K562 (cell line): Measurements from ENCODE around the gene ADCY1. TPM values are rescaled to one million over a fixed set of nuclear protein-coding genes. Genes with fewer than 3 reads are reported as not detected.

ENCODE experiments used
- CBX5 ChIP-seq: IDR thresholded peaks from 2 replicates; pipeline ENCODE4 v1.6.1; 2014; ENCODE audit warnings: low read depth, borderline replicate concordance
- CHD7 ChIP-seq: fragments of 200-600 bp; sonication (generic); IDR thresholded peaks from one replicate; pipeline ENCODE4 v1.6.1; 2012; ENCODE audit warnings: mild to moderate bottlenecking, low read depth, low read length, inconsistent platforms
- IFI16 ChIP-seq: fragments of 250-450 bp; sonication (Bioruptor Pico); IDR thresholded peaks from 2 replicates; pipeline ENCODE4 v2.1.2; 2022; ENCODE audit warnings: mild to moderate bottlenecking, inconsistent platforms
- SAFB ChIP-seq: fragments of 200-400 bp; formaldehyde crosslinking; IDR thresholded peaks from 2 replicates; pipeline ENCODE4 v1.6.1; 2017; ENCODE audit warnings: low read depth, low read length, borderline replicate concordance
- THAP12 ChIP-seq: fragments of 250-450 bp; sonication (Bioruptor Pico); IDR thresholded peaks from 2 replicates; pipeline ENCODE4 v1.9.0; 2021; ENCODE audit warnings: mild to moderate bottlenecking, inconsistent platforms
- ZNF224 ChIP-seq: sonication (generic); formaldehyde crosslinking; IDR thresholded peaks from 2 replicates; pipeline ENCODE4 v1.8.0; 2022; ENCODE audit warnings: mild to moderate bottlenecking, missing genetic modification reagents
- ZNF696 ChIP-seq: fragments of 250-450 bp; sonication (Bioruptor Pico); conservative IDR thresholded peaks from 2 replicates; pipeline ENCODE4 v1.4.0; 2020; ENCODE audit warnings: mild to moderate bottlenecking, moderate library complexity
- polyA plus RNA-seq, 8 experiments: library from polyadenylated mRNA; depleted of rRNA in 4 of 8; stranded (reverse) in 5 of 8; unstranded in 3 of 8; fragments of >200 nt; fragmentation: Nextera tagmentation in 2 of 8; fragmentation: Illumina TruSeq in 1 of 8; extraction: Ambion mirVana in 2 of 8; extraction: Trizol in 1 of 8; gene quantifications; 2 replicates each; pipeline versions ENCODE4 v1.2.1 to v1.2.3, GENCODE V29; 2011 to 2014; ENCODE audit warnings: inconsistent platforms in 1 of 8, missing spikeins in 1 of 8
- total RNA-seq, 7 experiments: library from RNA; depleted of rRNA in 6 of 7; stranded (reverse); fragments of >200 nt in 6 of 7; fragmentation: Illumina TruSeq in 2 of 7; extraction: Trizol in 2 of 7; gene quantifications; 2 replicates each; pipeline versions ENCODE4 v1.2.1 to v1.2.3, GENCODE V29; 2011 to 2021; ENCODE audit warnings: low replicate concordance in 1 of 7

The ADCY1 gene
- total and polyA plus RNA-seq, 9 of the 15 experiments (the other 6 are each of a cell fraction or from before 2014, with no cell fraction given), result under 0.01 to 0.18 (median 0.10) TPM; not detected in 4

- TF ChIP-seq THAP12 (CRISPR knock-in tag) (no peak), CHD7 (no peak), ZNF696 (no peak), CBX5 (no peak), SAFB (no peak), ZNF224 (CRISPR knock-in tag) (no peak), IFI16 (no peak)
Measured at GRCh38 chr7:45588466-45588865, 14.3 kb downstream of the ADCY1 start (continued).
